HepG2 (cell line): ENCODE measurements around the gene KCNAB1.

Experiments
- HIVEP1 ChIP-seq: sonication (generic); formaldehyde crosslinking; IDR thresholded peaks from 2 replicates; pipeline ENCODE4 v1.4.0; 2020; ENCODE audit warnings: mild to moderate bottlenecking, missing genetic modification reagents
- TF ChIP-seq, protein P1 (sequence below), 2 experiments: IDR thresholded peaks; 2 replicates each; pipeline ENCODE4 v1.6.1; 2011 to 2012; ENCODE audit warnings: low read length in 2 of 2, borderline replicate concordance in 1 of 2, low read depth in 1 of 2, mild to moderate bottlenecking in 1 of 2, moderate library complexity in 1 of 2

DNA sequence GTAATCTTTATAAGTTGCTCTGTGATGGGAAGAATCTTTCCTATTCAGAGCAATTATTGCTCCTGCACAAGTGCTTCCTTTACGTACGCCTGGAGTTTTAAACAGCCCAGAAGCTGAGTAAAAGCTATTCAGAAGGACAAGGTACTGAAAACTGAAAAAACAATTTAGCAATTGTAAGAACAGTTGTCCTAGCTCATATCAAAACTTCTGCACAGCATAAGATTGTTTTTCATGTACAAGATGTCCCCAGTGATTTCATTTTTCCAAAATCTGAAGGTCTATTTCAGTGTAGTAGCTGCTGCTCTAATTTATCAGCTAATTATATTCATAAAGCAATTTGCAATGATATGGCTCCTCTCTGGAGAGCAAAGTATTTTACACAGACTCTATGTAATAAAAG, 23.7 kb downstream of the KCNAB1 start:
- TF ChIP-seq HIVEP1 (CRISPR knock-in tag), result no peak
- TF ChIP-seq, protein P1, sequence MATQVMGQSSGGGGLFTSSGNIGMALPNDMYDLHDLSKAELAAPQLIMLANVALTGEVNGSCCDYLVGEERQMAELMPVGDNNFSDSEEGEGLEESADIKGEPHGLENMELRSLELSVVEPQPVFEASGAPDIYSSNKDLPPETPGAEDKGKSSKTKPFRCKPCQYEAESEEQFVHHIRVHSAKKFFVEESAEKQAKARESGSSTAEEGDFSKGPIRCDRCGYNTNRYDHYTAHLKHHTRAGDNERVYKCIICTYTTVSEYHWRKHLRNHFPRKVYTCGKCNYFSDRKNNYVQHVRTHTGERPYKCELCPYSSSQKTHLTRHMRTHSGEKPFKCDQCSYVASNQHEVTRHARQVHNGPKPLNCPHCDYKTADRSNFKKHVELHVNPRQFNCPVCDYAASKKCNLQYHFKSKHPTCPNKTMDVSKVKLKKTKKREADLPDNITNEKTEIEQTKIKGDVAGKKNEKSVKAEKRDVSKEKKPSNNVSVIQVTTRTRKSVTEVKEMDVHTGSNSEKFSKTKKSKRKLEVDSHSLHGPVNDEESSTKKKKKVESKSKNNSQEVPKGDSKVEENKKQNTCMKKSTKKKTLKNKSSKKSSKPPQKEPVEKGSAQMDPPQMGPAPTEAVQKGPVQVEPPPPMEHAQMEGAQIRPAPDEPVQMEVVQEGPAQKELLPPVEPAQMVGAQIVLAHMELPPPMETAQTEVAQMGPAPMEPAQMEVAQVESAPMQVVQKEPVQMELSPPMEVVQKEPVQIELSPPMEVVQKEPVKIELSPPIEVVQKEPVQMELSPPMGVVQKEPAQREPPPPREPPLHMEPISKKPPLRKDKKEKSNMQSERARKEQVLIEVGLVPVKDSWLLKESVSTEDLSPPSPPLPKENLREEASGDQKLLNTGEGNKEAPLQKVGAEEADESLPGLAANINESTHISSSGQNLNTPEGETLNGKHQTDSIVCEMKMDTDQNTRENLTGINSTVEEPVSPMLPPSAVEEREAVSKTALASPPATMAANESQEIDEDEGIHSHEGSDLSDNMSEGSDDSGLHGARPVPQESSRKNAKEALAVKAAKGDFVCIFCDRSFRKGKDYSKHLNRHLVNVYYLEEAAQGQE (IDR thresholded peaks at IDR 0.05; ENCODE audit: borderline replicate concordance in 1 of 2, low read depth in 1 of 2, low read length in 2 of 2), result no peak
